WERI-Rb-1 (cell line): ENCODE results near the gene TSC22D1.

Experiments
- DNase-seq: peaks from one replicate; pipeline ENCODE4 v3.0.0-alpha.2; 2020
- H3K27ac ChIP-seq: fragments of 250-450 bp; sonication (Bioruptor Pico); 2 replicates; pipeline ENCODE4 v1.5.1; 2020; ENCODE audit warnings: mild to moderate bottlenecking, moderate library complexity
- H3K27me3 ChIP-seq: fragments of 250-450 bp; sonication (Bioruptor Pico); 2 replicates; pipeline ENCODE4 v1.5.1; 2021; ENCODE audit warnings: mild to moderate bottlenecking, low read depth, moderate library complexity; ENCODE audit not compliant: insufficient read depth, severe bottlenecking
- H3K36me3 ChIP-seq: fragments of 250-450 bp; sonication (Bioruptor Pico); 2 replicates; pipeline ENCODE4 v1.5.1; 2020; ENCODE audit warnings: mild to moderate bottlenecking, moderate library complexity
- H3K4me3 ChIP-seq: 2 replicates; pipeline ENCODE4 v1.5.1; 2011; ENCODE audit warnings: low read depth, mild to moderate bottlenecking, control low read depth, low read length
- H3K9me3 ChIP-seq: fragments of 250-450 bp; sonication (Bioruptor Pico); 2 replicates; pipeline ENCODE4 v1.5.1; 2021; ENCODE audit warnings: mild to moderate bottlenecking, moderate library complexity; ENCODE audit not compliant: severe bottlenecking
- TF ChIP-seq, protein P1 (sequence below): IDR thresholded peaks from 2 replicates; pipeline ENCODE4 v1.5.1; 2011; ENCODE audit warnings: low read depth, mild to moderate bottlenecking, control low read depth, inconsistent platforms, low read length

Gene TSC22D1

DNA sequence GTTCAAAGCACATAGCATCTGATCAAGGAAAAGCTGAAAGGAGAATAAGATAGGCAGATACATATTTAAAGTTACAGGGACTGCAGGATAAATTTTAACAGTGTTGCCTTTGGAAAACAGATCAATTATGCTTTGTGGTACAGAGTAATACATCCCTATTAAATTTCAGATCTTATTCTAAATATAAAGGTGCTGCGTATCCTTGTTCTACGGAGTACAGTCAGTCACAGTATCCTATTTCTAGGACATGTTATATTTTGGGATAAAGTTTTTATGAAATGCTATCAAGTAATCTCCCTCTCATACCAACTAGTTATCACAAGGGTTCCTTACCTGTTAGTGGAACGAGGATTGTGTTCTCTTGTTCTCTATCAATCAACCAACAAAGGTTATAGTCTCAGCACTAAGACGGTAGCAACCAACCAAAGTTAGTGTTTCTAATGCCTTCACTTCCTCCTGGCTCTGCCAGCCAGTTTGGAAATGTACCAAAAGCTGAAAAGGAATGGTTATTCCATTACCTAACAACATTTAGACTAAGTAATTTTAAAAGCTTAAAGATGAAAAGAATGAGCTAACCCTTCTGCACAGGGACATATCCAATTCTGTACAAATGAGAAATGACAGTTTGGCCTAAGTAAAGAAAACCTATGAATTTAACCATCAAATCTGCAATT, 35.2 kb downstream of the TSC22D1 start:
- TF ChIP-seq, protein P1, sequence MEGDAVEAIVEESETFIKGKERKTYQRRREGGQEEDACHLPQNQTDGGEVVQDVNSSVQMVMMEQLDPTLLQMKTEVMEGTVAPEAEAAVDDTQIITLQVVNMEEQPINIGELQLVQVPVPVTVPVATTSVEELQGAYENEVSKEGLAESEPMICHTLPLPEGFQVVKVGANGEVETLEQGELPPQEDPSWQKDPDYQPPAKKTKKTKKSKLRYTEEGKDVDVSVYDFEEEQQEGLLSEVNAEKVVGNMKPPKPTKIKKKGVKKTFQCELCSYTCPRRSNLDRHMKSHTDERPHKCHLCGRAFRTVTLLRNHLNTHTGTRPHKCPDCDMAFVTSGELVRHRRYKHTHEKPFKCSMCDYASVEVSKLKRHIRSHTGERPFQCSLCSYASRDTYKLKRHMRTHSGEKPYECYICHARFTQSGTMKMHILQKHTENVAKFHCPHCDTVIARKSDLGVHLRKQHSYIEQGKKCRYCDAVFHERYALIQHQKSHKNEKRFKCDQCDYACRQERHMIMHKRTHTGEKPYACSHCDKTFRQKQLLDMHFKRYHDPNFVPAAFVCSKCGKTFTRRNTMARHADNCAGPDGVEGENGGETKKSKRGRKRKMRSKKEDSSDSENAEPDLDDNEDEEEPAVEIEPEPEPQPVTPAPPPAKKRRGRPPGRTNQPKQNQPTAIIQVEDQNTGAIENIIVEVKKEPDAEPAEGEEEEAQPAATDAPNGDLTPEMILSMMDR = no peak
- Histone ChIP-seq H3K27me3 (no peaks in the 10 kb centered on the region), H3K36me3 (no peaks in the 10 kb centered on the region), H3K9me3 (no peaks in the 10 kb centered on the region), H3K27ac (no peak overlapping the region), H3K4me3 (no peak overlapping the region)
- no peak for DNase-seq

GRCh38 chr13:44537248-44537647, 38.9 kb downstream of the TSC22D1 start:
- no peak overlapping the region for H3K4me3 ChIP-seq
- no peak overlapping the region for H3K27ac ChIP-seq
- H3K27me3 ChIP-seq = no peaks in the 10 kb centered on the region
- no peak for DNase-seq
- TF ChIP-seq, protein P1 = no peak
- H3K9me3 ChIP-seq = no peaks in the 10 kb centered on the region
- H3K36me3 ChIP-seq = no peaks in the 10 kb centered on the region

DNA sequence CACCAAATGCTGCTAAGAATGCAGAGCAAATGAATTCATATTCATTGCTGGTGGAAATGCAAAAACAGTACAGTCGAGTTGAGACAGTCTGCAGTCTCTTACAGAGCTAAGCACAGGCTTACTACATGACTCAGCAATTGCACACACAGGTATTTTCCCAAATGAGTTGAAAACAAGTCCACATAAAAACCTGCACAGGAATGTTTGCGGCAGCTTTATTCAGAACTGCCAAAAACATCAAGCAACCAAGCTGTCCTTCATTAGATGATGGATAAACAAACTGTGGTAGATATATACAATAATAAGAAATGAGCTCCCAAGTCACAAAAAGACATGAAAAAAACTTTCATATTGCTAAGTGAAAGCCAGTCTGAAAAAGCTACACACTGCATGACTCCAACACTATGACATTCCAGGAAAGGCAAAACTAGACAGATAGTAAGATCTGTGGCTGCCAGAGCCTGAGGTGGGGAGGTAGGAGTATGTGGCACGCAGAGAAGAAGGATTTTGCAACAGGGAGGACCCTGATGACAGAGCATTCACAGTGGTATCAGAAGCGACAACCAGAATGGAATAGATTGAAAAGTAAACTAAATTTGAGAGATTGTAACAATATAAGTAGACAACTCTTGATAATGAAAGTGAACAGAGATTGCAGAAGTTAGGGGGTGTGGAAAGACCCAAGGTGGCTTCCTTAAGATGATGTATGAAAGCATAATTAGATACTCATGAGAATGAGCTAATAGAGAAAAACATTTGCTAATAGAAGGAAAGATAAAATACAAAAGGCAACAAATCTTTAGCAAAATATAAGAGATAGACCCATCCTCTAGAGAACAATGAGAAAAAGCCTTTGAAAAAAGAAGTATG, 52.7 kb downstream of the TSC22D1 start:
- Histone ChIP-seq H3K36me3 (no peaks in the 10 kb centered on the region), H3K27ac (no peak overlapping the region), H3K9me3 (no peaks in the 10 kb centered on the region), H3K27me3 (no peaks in the 10 kb centered on the region), H3K4me3 (no peak overlapping the region)
- no peak for DNase-seq
- TF ChIP-seq, protein P1 = no peak

DNA sequence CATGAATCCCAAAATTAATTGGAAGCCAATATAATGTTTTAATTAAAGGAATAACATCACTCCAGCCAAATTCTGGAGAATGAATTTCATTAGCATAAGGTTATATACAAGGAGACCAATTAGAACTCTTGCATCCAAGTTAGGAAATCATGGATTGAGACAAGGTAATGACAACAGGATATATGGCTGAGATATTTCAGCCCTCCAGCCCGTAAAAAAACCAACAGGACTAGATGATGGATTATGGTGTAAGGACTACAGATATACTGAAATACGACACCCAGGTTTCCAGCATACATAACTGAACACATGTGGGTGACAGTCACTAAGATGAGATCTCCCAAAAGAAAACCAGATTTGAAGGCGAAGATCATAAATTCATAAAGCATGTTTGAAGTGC, 56.5 kb downstream of the TSC22D1 start:
- Histone ChIP-seq H3K27ac (no peak overlapping the region), H3K27me3 (no peaks in the 10 kb centered on the region), H3K4me3 (no peak overlapping the region), H3K36me3 (no peaks in the 10 kb centered on the region), H3K9me3 (no peaks in the 10 kb centered on the region)
- DNase-seq = no peak
- TF ChIP-seq, protein P1 = no peak

- Histone ChIP-seq H3K27ac (no peak overlapping the region), H3K9me3 (no peaks in the 10 kb centered on the region), H3K4me3 (no peak overlapping the region), H3K36me3 (no peaks in the 10 kb centered on the region), H3K27me3 (no peaks in the 10 kb centered on the region)
- no peak for DNase-seq
- TF ChIP-seq, protein P1 = no peak
These were observed 59.4 kb downstream of the TSC22D1 start for GRCh38 chr13:44516771-44517170.
